ENCODE results near the gene IL31RA.

DNA sequence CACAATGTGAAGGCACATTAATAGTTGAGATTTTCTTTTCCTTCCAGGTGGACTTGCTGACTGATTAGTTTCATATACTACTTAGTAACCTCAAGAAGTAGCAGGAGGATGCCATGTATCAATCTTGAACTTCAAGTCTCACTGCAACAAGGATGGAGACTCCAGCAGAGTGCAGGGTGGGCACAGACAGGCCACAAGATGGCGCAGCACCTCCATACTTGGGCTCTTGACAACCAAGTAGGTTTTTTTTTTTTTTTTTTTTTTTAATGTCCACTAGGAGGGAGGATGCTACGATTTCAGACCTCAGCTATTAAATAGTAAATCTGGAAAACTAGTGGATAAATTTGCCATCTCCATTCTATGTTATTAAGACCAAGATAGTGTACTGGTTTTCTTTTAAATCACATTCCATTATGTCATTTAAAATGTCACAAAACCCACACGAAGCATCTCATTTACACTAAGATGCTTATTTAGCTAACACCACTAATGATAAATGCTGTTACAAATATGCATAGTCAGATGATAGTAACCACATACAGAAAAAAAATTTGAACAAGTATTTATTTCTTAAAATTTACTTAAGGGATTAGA, 85.0 kb downstream of the IL31RA start:
- TF ChIP-seq, protein P1, sequence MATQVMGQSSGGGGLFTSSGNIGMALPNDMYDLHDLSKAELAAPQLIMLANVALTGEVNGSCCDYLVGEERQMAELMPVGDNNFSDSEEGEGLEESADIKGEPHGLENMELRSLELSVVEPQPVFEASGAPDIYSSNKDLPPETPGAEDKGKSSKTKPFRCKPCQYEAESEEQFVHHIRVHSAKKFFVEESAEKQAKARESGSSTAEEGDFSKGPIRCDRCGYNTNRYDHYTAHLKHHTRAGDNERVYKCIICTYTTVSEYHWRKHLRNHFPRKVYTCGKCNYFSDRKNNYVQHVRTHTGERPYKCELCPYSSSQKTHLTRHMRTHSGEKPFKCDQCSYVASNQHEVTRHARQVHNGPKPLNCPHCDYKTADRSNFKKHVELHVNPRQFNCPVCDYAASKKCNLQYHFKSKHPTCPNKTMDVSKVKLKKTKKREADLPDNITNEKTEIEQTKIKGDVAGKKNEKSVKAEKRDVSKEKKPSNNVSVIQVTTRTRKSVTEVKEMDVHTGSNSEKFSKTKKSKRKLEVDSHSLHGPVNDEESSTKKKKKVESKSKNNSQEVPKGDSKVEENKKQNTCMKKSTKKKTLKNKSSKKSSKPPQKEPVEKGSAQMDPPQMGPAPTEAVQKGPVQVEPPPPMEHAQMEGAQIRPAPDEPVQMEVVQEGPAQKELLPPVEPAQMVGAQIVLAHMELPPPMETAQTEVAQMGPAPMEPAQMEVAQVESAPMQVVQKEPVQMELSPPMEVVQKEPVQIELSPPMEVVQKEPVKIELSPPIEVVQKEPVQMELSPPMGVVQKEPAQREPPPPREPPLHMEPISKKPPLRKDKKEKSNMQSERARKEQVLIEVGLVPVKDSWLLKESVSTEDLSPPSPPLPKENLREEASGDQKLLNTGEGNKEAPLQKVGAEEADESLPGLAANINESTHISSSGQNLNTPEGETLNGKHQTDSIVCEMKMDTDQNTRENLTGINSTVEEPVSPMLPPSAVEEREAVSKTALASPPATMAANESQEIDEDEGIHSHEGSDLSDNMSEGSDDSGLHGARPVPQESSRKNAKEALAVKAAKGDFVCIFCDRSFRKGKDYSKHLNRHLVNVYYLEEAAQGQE (IDR thresholded peaks at IDR 0.05; ENCODE audit: insufficient read depth in 1 of 2, low read depth in 2 of 2, low read length in 2 of 2): no peak
- no peak for TF ChIP-seq POLR2AphosphoS5 (IDR thresholded peaks at IDR 0.05; ENCODE audit: low read depth, low read length)

Measured in PFSK-1 (cell line).